Liver (tissue), 3 donors: ENCODE data around the gene PRSS12.

ENCODE experiments used
- EGR1 ChIP-seq, 2 donors: IDR thresholded peaks; 2 replicates each; pipeline ENCODE4 v1.6.1; 2016 to 2018; ENCODE audit warnings: antibody characterized with exemption in 2 of 2, low read depth in 2 of 2
- HNF4A ChIP-seq, 2 donors: conservative IDR thresholded peaks; 2 replicates each; pipeline ENCODE4 v1.6.1; 2016; ENCODE audit warnings: antibody characterized with exemption in 2 of 2, mild to moderate bottlenecking in 2 of 2
- NR2F2 ChIP-seq: IDR thresholded peaks from 2 replicates; pipeline ENCODE4 v1.6.1; 2016; ENCODE audit warnings: antibody characterized with exemption
- RAD21 ChIP-seq, 2 donors: IDR thresholded peaks; 2 replicates each; pipeline ENCODE4 v1.6.1; 2016; ENCODE audit warnings: antibody characterized with exemption in 2 of 2, mild to moderate bottlenecking in 2 of 2
- TAF1 ChIP-seq: conservative IDR thresholded peaks from 2 replicates; pipeline ENCODE4 v1.6.1; 2016; ENCODE audit warnings: antibody characterized with exemption, mild to moderate bottlenecking
- YY1 ChIP-seq: IDR thresholded peaks from 2 replicates; pipeline ENCODE4 v1.6.1; 2016; ENCODE audit warnings: antibody characterized with exemption, mild to moderate bottlenecking
- TF ChIP-seq, protein P1 (sequence below): fragments of 150-350 bp; IDR thresholded peaks from 2 replicates; pipeline ENCODE4 v1.5.1; 2017; ENCODE audit warnings: improper control_type of control experiment, low read depth, low read length; ENCODE audit not compliant: missing input control
- TF ChIP-seq, protein P2 (sequence below): IDR thresholded peaks from 2 replicates; pipeline ENCODE4 v1.6.1; 2016; ENCODE audit warnings: antibody characterized with exemption
- TF ChIP-seq, protein P3 (sequence below): IDR thresholded peaks from 2 replicates; pipeline ENCODE4 v1.6.1; 2016; ENCODE audit warnings: antibody characterized with exemption
- donor health status: healthy.
- donor health status: healthy.

DNA sequence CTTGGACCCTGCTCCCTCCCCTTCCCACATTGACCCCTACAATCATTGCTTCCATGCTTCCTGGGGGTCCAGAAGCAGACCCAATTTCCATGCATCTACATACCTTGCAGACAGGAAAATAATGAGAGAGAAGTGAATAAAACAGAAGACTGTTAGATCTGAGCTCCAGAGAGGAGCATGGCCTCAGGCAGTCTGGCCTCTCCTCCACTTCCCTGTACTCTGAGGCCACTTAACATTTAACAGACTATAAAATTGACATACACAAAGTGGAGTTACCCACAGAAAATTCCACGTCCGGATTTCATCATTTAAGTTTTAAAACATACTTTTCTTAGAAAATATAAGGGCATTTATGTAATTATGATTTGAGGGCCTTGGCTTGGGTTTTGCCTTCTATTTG lies 2.1 kb upstream of the PRSS12 start:
- TF ChIP-seq RAD21 (IDR thresholded peaks at IDR 0.05) (no peak), EGR1 (IDR thresholded peaks at IDR 0.05; ENCODE audit: low read depth in 2 of 2) (no peak), TAF1 (no peak), YY1 (no peak), HNF4A (conservative IDR thresholded peaks at IDR 0.05) (no peak), NR2F2 (no peak)
- TF ChIP-seq, protein P1, sequence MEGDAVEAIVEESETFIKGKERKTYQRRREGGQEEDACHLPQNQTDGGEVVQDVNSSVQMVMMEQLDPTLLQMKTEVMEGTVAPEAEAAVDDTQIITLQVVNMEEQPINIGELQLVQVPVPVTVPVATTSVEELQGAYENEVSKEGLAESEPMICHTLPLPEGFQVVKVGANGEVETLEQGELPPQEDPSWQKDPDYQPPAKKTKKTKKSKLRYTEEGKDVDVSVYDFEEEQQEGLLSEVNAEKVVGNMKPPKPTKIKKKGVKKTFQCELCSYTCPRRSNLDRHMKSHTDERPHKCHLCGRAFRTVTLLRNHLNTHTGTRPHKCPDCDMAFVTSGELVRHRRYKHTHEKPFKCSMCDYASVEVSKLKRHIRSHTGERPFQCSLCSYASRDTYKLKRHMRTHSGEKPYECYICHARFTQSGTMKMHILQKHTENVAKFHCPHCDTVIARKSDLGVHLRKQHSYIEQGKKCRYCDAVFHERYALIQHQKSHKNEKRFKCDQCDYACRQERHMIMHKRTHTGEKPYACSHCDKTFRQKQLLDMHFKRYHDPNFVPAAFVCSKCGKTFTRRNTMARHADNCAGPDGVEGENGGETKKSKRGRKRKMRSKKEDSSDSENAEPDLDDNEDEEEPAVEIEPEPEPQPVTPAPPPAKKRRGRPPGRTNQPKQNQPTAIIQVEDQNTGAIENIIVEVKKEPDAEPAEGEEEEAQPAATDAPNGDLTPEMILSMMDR = no peak
- TF ChIP-seq, protein P2, sequence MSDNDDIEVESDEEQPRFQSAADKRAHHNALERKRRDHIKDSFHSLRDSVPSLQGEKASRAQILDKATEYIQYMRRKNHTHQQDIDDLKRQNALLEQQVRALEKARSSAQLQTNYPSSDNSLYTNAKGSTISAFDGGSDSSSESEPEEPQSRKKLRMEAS = no peak
- TF ChIP-seq, protein P3, sequence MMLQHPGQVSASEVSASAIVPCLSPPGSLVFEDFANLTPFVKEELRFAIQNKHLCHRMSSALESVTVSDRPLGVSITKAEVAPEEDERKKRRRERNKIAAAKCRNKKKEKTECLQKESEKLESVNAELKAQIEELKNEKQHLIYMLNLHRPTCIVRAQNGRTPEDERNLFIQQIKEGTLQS = no peak
